Endothelial cell of umbilical vein (primary cell): ENCODE data around the gene TM9SF3. TPM values are rescaled to one million over a fixed set of nuclear protein-coding genes. Genes with fewer than 3 reads are reported as not detected.
A peak's percentile ranks its signal among the peaks of the same experiment; 100 is the strongest.

Experiments
- BruUV-seq: library from RNA; stranded (reverse); fragments of 400-500 nt; replicated peaks from 2 replicates; lab custom pipeline; 2021; lab: Mats Ljungman, UMichigan
- CTCF ChIA-PET: fragments of 300-600, 350-600 bp; sonication (Branson Sonifier 250); formaldehyde crosslinking; loops from one replicate; lab custom pipeline; 2021; ENCODE audit warnings: antibody characterized with exemption, inconsistent platforms; lab: Charles Lee
- POLR2A ChIA-PET: fragments of 300-600, 350-600 bp; sonication (Branson Sonifier 250); formaldehyde crosslinking; loops from one replicate; lab custom pipeline; 2021; ENCODE audit warnings: antibody characterized with exemption, inconsistent platforms; lab: Charles Lee
- DNase-seq: peaks from one replicate; pipeline ENCODE4 v3.0.0-alpha.2; 2011; ENCODE audit warnings: low read depth, low spot score
- FAIRE-seq: peaks from 2 replicates; lab custom pipeline; 2011; peaks lifted over from hg19 to GRCh38; lab: Jason Lieb, UNC
- H2AFZ ChIP-seq: 2 replicates; pipeline ENCODE4 v1.6.0; 2012; ENCODE audit warnings: low read depth, low read length, control low read depth, inconsistent platforms
- H3K27ac ChIP-seq: 2 replicates; pipeline ENCODE4 v1.5.1; 2011; ENCODE audit warnings: low read depth, mild to moderate bottlenecking, control low read depth, low read length, moderate library complexity; ENCODE audit not compliant: insufficient read depth
- H3K27me3 ChIP-seq, 2 experiments: 2 replicates each; pipeline versions ENCODE4 v1.6.0 to v1.6.1; 2011; ENCODE audit warnings: low read length in 2 of 2, mixed read lengths in 1 of 2; ENCODE audit not compliant: control insufficient read depth in 2 of 2, insufficient read depth in 2 of 2
- H3K36me3 ChIP-seq, 2 experiments: 2 replicates in 1 of 2; 3 replicates in 1 of 2; pipeline ENCODE4 v1.5.1; 2011; ENCODE audit warnings: low read length in 2 of 2, mild to moderate bottlenecking in 1 of 2, moderate library complexity in 1 of 2; ENCODE audit not compliant: control insufficient read depth in 2 of 2, insufficient read depth in 2 of 2; ENCODE audit errors: extremely low read depth in 1 of 2
- H3K4me1 ChIP-seq: 3 replicates; pipeline ENCODE4 v1.5.1; 2011; ENCODE audit warnings: mild to moderate bottlenecking, low read length; ENCODE audit not compliant: control insufficient read depth, insufficient read depth; ENCODE audit errors: extremely low read depth
- H3K4me2 ChIP-seq: 2 replicates; pipeline ENCODE4 v1.6.1; 2011; ENCODE audit warnings: low read length, control low read depth, mixed read lengths; ENCODE audit not compliant: insufficient read depth
- H3K4me3 ChIP-seq, 3 experiments: fragments of 200-600 bp in 1 of 3; sonication (generic), shearing (Covaris generic) in 1 of 3; replicated peaks in 1 of 3; 2 replicates each; pipeline ENCODE4 v1.5.1; 2011 to 2016; ENCODE audit warnings: control low read depth in 3 of 3, low read length in 3 of 3, mild to moderate bottlenecking in 2 of 3, inconsistent platforms in 1 of 3, low read depth in 1 of 3, moderate library complexity in 1 of 3; ENCODE audit not compliant: insufficient read depth in 1 of 3
- H3K79me2 ChIP-seq: 2 replicates; pipeline ENCODE4 v1.6.0; 2012; ENCODE audit warnings: low read length, inconsistent platforms; ENCODE audit not compliant: control insufficient read depth, insufficient read depth
- H3K9ac ChIP-seq: replicated peaks from 2 replicates; pipeline ENCODE3; 2011; ENCODE audit warnings: low read length, control low read depth; ENCODE audit not compliant: insufficient read depth; ENCODE audit errors: extremely low read depth
- H3K9me1 ChIP-seq: replicated peaks from 3 replicates; pipeline ENCODE4 v1.6.0; 2011; ENCODE audit warnings: mild to moderate bottlenecking, low read length; ENCODE audit not compliant: control insufficient read depth, insufficient read depth; ENCODE audit errors: extremely low read depth
- H3K9me3 ChIP-seq: replicated peaks from 2 replicates; pipeline ENCODE4 v1.5.1; 2012; ENCODE audit warnings: low read length, inconsistent platforms; ENCODE audit not compliant: control insufficient read depth, insufficient read depth
- H4K20me1 ChIP-seq: replicated peaks from 2 replicates; pipeline ENCODE3; 2011; ENCODE audit warnings: mild to moderate bottlenecking, low read length; ENCODE audit not compliant: control insufficient read depth, insufficient read depth; ENCODE audit errors: extremely low read depth
- GATA2 ChIP-seq: IDR thresholded peaks from 2 replicates; pipeline ENCODE4 v1.7.0; 2011; ENCODE audit warnings: low read depth, mild to moderate bottlenecking, moderate library complexity, mixed read lengths, low read length; ENCODE audit not compliant: insufficient read length, insufficient read depth
- JUN ChIP-seq: IDR thresholded peaks from 2 replicates; pipeline ENCODE4 v1.6.1; 2011; ENCODE audit warnings: borderline replicate concordance, low read depth; ENCODE audit not compliant: insufficient read length, insufficient read depth
- MYC ChIP-seq: IDR thresholded peaks from one replicate; pipeline ENCODE4 v1.6.1; 2011; ENCODE audit warnings: mild to moderate bottlenecking, low read depth, low read length
- POLR2A ChIP-seq: IDR thresholded peaks from 2 replicates; pipeline ENCODE4 v1.6.1; 2012; ENCODE audit warnings: low read depth, mild to moderate bottlenecking, control low read depth, low read length
- dilution Hi-C: fragments of 300-500 bp; cut with MboI; formaldehyde crosslinking; loops from one replicate; pipeline ENCODE4 v1.15.0; 2019; ENCODE audit warnings: low sequenced_read_pairs; ENCODE audit not compliant: extremely low pct_ligation_motif_present
- intact Hi-C: fragments of 100-400 bp; cut with micrococcal nuclease; formaldehyde crosslinking; loops from one replicate; pipeline ENCODE4 v1.10.0; 2022
- polyA plus RNA-seq, 4 experiments: library from polyadenylated mRNA; depleted of rRNA in 3 of 4; stranded (reverse) in 3 of 4; unstranded in 1 of 4; fragments of >200 nt; gene quantifications; 2 replicates each; pipeline versions ENCODE4 v1.2.1 to v1.2.3, GENCODE V29; 2011 to 2012; ENCODE audit warnings: missing spikeins in 1 of 4
- total RNA-seq: library from RNA; stranded (reverse); gene quantifications from 2 replicates; pipeline ENCODE4 v1.2.3, GENCODE V29; 2021
- TF ChIP-seq, protein P1 (sequence below), 2 donors: IDR thresholded peaks; 1 replicate in 1 of 2; 2 replicates in 1 of 2; pipeline ENCODE4 v1.5.1; 2011; ENCODE audit warnings: low read length in 2 of 2, mild to moderate bottlenecking in 2 of 2, moderate library complexity in 2 of 2, control low read depth in 1 of 2, inconsistent platforms in 1 of 2, low read depth in 1 of 2; ENCODE audit not compliant: insufficient read depth in 1 of 2; ENCODE audit errors: extremely low read depth in 1 of 2
- TF ChIP-seq, protein P2 (sequence below): IDR thresholded peaks from 2 replicates; pipeline ENCODE4 v1.6.1; 2011; ENCODE audit not compliant: insufficient read depth, insufficient read length

The TM9SF3 gene
- total and polyA plus RNA-seq, 2 donors (not counting 3 experiments of a cell fraction or from before 2014, with no cell fraction given): 133 to 144 TPM

DNA sequence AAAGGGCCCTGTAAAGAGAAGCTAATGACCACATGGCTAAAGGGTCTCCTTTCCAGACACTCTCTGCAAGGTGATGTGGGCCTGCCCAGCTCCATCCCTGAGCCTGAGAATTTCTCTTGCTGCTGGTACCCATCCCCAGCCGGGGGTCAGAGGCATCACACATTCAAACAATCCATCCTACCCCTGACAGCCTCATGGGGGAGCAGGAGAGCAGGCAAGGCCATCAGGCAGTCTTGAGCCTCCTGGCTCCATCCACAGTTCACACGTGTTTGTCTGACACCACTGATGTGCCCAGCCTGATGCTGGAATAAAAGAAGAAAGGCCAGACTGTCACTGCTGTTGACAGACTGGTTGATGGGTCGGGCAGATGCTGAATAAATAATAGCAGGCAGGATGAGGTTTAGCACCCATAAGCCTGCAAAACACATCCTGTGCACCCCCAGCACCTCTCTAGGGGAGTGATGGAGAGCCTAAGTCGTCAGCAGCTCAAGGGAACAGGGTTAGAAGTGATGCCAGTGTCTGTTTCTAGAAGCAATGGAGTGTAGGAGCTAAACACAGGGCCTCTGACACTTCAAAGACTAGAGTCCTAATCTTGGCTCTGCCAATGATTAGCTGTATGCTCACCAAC, 116.6 kb downstream of the TM9SF3 start:
- peak; percentile 36 for DNase-seq
- Histone ChIP-seq H3K79me2 (no peaks in the 10 kb centered on the region), H3K4me2 (no peak overlapping the region), H3K4me3 (no peak overlapping the region), H3K9ac (no peak overlapping the region), H4K20me1 (no peaks in the 10 kb centered on the region), H3K4me1 (no peaks in the 10 kb centered on the region), H3K27me3 (peaks cover 0 to 6% of the 10 kb centered on the region in 2 experiments), H2AFZ (no peak overlapping the region), H3K27ac (no peak overlapping the region), H3K36me3 (no peaks in the 10 kb centered on the region), H3K9me1 (no peaks in the 10 kb centered on the region), H3K9me3 (no peaks in the 10 kb centered on the region)
- dilution Hi-C loops: no loop called here
- POLR2A ChIA-PET: no interaction called here
- intact Hi-C loops: no loop called here
- TF ChIP-seq MYC (no peak), POLR2A (no peak), JUN (no peak), GATA2 (no peak)
- TF ChIP-seq, protein P1, sequence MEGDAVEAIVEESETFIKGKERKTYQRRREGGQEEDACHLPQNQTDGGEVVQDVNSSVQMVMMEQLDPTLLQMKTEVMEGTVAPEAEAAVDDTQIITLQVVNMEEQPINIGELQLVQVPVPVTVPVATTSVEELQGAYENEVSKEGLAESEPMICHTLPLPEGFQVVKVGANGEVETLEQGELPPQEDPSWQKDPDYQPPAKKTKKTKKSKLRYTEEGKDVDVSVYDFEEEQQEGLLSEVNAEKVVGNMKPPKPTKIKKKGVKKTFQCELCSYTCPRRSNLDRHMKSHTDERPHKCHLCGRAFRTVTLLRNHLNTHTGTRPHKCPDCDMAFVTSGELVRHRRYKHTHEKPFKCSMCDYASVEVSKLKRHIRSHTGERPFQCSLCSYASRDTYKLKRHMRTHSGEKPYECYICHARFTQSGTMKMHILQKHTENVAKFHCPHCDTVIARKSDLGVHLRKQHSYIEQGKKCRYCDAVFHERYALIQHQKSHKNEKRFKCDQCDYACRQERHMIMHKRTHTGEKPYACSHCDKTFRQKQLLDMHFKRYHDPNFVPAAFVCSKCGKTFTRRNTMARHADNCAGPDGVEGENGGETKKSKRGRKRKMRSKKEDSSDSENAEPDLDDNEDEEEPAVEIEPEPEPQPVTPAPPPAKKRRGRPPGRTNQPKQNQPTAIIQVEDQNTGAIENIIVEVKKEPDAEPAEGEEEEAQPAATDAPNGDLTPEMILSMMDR (IDR thresholded peaks at IDR 0.05; ENCODE audit: extremely low read depth in 1 of 2, insufficient read depth in 1 of 2, low read depth in 1 of 2, low read length in 2 of 2): peak; percentile 40 to 70
- TF ChIP-seq, protein P2, sequence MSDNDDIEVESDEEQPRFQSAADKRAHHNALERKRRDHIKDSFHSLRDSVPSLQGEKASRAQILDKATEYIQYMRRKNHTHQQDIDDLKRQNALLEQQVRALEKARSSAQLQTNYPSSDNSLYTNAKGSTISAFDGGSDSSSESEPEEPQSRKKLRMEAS: no peak
- peak; percentile 69 for FAIRE-seq
- BruUV-seq: no TSS peak
- CTCF ChIA-PET: interaction anchor here (0.9 to 1.9 kb wide), 5 partner anchors 19 to 274 kb away, joined by 3 to 6 read pairs (median 3); partner anchors contain the start of gene TLL2
